ENCODE data around the gene QKI. TPM values are rescaled to one million over a fixed set of nuclear protein-coding genes. Genes with fewer than 3 reads are reported as not detected.
"Not testable (repeated sequence)": the region's sequence is repeated elsewhere in the genome, so short reads cannot be mapped to it uniquely, and the experiment has no call there.

The QKI gene
- total RNA-seq, 1 donor from 2014 or later: 305 TPM

DNA sequence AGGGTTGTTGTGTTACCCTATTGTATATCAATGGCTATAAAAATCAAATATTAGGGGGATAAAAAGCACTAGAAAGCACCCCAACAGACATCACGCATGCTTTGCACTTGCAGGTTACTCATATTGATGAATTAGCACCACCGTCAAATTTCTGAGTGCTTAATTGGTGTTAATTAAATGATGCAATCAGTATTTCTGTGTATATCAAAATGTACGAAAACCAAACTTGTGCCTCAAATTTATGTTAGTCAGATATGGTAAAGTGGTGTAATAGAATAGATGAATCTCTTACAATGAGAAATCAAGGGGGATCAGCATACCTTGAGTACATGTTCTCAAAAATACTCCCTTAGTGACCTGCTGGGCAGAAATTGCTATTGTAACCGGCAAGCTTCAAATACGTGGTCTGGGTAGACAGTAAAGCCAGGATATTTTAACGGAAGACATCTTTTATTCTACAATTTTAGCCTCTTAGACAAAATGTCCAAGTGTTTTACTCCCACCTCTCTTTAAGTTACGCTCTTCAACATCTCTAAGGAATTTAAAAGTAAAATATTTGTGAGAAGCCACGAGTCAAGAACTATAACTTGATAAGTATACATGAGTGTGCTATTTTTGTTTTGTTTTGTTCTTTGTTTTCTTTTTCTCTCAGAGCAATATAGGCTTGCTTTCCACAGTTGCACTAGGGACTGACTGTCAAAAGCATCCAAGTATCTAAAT, 166.0 kb downstream of the QKI start:
- DNase-seq: no peak

DNA sequence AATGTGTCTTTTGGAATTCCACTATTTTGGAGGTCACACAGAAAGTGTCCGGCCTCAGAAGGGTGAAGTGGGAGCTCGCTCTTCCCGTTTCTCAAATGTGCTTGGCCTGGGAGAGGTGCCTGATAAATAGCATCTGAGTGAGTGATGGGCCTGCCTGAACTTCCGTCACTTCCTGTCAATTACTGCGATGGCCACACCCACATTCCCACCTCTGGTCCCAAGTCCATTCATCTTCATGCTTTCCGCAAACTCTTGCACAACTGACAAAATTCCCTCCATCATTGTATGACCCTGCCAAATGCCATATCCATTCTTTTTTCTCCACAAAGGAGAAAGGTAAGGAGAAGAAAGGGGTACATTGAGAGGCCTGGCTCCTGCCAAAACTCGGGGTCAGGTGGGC, 169.0 kb downstream of the QKI start:
- no peak for DNase-seq

DNA sequence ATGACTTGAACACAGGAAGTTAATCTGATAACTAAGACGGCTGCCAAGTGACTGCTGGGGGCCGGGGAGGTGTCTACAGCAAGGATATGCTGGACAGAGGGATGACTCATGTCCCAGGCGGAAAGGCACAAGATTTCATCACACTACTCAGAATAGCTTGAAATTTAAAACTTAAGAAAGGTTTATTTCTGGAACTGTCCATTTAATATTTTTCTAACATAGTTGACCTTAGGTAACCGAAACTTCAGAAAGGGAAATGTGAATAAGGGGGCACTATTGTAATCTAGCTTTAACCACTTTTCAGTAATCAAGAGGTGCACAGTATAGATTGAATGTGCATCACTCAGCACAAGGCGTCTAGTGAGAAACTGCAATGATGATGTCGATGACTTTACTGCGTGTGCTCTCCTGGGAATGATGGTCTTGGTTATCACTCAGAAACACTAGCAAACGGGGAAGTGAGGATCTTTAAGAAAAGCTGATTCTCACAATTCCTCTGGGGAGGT, 171.5 kb downstream of the QKI start:
- no peak for DNase-seq

DNA sequence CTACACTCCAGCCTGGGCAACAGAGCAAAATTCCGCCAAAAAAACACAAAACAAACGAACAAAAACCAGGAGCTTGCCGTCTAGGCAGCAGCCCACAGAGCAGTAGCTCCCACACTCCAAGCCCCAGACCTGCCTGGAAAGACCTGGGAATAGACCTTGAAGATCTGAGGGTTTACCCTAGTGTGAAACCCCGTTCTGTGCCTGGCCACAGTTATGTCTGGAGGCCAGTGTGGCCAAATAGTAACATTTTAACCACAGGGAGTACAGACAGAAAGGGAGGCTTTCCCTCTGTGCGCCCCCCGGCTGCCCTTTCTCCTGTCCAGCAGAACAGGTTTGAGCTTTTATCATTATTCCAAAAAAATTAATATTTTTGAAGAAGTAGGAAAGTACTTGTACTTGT, 172.4 kb downstream of the QKI start:
- no peak for DNase-seq

DNA sequence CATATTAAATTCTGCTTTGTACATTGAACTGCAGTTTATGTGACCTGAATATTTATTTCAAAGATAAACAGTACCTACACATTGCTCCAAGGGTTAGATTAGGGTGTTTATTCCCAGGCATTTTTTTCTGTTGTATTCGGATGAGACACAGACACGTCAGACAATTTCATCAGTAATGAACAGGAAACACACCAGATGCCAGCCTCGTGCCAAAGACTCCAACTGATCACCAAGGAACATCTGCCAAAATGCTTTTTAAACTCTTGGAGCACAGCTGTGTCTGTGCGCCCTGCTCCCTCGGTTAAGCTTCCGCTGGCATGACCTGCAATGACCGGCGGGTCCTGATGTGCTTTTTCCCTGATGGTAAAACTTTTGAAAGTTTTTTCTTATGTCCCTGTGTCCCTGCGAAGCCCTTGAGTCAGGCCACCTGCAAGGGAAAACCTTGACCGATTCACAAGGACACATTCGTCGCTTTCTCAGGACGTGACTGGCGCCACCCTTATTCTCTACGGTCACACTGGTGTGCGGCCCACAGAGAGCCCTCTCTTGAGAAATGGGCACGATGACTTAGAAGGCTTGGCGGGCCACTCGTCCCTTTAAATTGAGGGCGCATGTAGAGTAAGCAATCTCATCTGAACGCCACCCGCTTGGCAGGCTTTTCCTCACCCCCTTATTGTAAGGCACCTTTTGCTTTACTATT, 173.9 kb downstream of the QKI start:
- DNase-seq: no peak

DNA sequence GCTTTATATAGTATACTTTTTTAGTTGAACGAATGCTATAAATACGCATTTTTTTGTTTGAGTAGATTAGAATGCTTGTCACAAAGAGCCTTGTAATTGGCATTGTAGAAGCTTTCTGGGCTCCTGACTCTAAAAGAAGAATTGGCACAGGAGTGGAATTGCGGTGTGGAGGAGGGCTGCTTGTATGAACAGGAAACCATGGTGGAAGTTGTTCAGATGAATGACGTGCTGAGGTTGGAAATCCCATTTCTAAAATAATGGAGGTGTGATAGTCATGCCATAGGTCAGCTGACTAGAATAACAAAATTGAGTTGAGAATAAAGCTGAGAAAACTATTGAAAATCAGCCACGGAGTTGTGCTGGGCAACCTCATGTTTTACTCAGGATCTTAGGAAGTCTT, 174.9 kb downstream of the QKI start:
- DNase-seq: no peak

DNA sequence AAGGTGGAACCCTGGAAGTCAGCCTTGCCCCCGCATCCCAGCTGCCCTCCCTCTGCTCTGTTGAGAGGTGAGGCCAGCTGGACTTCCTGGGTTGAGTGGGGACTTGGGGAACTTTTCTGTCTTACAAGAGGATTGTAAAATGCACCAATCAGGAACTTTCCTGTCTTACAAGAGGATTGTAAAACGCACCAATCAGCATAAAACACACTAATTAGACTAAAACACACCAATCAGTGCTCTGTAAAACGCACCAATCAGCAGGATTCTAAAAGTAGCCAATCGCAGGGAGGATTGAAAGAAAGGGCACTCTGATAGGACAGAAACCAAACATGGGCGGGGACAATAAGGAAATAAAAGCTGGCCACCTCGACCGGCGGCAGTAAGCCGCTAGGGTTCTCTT, 175.6 kb downstream of the QKI start:
- not testable (repeated sequence) for DNase-seq

DNA sequence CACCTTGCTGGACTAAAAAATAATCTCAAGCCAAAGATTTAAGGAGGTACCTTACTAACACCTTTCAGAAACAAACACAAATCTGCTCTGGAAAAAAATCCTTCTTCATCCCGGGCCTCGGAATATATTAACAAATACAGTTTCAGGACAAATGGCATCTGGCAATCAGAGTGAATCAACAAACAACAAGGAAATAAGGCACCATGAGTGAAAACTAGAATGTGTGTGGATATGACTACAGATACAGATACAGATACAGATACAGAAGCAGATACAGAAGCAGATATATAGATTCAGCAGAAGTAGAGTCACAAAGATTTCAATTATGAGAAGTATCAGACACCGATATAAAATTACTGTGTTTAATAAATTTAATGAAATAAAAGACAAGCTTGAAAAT, 178.4 kb downstream of the QKI start:
- no peak for DNase-seq

DNA sequence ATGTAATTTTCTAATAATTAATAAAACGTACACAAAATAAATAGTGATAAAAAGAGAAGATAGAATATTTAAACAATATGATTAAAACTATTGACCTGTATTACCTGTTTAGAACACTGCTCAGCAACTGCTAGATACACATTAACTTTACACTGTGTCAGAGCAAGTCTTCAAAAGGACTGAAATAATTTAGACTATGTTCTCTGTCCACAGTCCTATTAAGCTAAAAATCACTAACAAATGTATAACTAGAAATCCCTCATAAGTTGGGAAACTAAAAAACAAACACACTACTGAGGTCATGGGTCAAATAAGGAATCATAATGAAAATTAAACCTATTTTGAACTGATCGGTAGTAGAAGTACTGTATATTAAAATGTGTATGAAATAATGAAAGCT, 181.7 kb downstream of the QKI start:
- DNase-seq: no peak

DNA sequence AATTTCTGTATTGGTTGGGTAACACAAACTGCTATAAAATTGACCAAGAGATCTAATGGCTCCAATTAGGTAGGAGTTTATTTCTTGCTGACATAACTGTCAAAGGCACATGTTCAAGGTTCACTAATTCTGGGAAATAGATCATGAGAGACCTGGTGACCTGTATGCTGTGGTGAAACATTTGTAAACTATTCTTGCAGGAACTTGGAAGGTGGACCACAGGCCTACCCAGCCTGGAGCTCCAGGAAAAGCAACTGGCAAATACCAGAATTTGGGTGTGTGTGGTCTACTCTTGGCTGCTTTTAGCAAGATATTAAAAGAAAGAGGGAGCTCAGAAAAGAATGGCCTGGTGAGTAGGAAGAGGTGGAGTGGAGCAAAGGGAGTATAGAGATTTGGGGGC, 184.6 kb downstream of the QKI start:
- no peak for DNase-seq

DNA sequence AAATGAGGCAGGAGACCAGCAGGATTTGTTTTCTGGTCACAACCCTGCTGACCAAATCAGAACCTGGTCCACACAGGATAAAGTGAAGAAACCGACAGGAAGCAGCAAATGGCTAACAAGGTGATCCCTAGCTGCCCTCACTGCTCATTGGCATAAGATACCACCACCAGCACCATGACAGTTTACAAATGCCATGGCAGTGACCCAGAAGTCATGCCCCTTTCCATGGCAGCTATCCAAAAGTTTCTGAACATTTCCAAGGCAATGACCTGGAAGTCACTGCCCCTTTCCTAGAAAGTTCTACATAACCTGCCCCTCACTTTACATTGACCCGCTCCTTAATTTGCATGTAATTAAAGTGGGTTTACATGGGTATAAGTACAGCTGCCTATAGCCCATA, 185.2 kb downstream of the QKI start:
- no peak for DNase-seq

DNA sequence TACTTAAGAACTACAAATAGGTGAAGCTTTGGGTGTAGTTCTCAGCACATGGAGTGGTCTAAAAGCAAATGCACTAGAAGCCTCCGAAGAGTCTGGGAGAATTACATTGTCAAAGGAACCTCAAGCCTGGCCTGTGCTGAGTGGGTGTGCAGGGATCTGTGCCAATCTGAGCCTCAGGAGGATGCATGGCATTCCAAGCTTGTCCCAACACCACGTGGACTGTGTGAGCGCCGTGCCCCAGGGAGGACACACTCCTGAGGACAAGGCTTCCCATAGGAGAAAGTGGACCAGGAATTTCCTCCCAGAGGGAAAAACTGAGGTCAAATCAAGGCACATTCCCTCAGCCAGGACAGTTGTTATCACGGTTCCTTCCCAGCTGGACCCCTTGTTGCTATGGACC, 185.8 kb downstream of the QKI start:
- DNase-seq: no peak

DNA sequence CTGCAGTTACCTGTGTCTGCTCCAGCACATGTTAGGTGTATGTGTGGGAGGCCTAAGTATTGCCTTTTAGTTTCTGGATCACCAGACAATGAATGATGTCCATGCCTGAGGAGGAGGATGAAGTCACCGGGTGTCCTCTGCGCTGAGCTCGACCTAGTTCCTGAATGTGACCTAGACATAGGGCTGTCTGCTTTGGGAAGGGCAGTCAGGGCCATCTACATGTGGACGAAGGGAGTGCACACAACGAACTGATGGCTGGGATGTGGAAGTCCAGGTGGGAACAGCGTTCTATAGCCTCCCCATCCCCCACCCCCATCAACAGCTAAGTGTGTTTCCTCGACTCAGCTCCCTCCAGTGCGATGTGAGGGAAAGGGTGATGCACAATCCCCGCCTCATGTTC, 186.3 kb downstream of the QKI start:
- no peak for DNase-seq

DNA sequence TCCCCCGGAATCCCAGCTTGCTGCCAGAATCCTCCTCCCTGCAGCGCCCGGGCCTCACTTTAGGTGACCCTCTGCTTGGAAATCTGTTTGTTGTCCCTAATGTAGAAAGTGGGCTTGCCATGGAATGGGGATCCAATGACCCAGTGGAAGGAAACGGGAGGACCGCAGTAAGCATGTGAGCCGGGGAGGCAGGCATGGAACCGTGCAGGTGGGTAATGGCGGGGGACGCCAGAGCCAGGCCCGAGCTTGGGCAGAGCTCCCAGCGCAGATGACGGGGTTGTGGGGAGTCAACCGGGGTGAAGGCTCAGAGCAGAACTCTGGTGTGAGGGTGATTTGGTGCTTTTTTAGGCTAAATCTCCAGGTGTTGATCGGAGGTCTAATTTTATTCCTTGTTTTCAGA, 188.3 kb downstream of the QKI start:
- DNase-seq: no peak

DNA sequence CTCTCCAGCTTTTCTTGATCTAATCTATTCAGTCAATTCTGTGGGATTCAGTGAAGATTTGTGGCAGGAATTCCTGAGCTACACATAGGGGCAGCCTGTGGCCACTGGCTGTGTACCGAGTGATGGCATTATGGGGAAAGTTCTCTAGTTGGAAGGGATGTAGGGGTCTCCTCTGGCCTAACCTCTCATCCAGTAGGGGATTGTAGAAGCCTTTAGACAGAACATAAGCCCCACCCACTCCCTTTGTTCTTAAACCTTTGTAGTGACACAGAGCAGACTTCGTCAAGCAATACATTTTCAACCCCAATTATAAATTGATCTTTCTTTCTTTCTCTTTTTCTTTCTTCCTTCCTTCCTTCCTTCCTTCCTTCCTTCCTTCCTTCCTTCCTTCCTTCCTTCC, 188.9 kb downstream of the QKI start:
- DNase-seq: no peak

DNA sequence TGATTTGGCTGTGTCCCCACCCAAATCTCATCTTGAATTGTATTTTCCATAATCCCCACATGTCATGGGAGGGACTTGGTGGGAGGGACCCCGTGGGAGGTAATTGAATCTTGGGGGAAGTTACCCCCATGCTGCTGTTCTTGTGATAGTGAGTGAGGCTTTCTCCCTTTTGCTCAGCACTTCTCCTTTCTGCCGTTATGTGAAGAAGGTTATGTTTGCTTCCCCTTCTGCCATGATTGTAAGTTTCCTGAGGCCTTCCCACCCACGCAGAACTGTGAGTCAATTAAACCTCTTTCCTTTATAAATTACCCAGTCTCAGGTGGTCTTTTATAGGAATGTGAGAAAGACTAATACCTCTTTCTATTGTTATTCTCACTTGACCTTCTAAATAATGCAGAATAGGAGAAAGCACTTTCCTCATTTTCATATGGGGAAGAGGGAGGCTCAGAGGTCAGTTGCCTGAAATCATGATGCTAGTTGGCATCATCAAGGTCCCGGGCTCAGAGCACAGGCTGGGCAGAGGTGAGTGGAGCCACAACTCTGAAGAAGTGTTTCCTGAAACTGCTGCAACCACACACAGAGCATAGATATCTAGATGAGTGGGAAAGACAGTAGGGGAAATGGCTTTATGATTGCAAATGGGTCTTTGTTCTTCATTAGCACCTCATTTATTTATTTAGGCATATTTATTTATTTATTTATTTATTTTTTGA, 191.0 kb downstream of the QKI start:
- no peak for DNase-seq

DNA sequence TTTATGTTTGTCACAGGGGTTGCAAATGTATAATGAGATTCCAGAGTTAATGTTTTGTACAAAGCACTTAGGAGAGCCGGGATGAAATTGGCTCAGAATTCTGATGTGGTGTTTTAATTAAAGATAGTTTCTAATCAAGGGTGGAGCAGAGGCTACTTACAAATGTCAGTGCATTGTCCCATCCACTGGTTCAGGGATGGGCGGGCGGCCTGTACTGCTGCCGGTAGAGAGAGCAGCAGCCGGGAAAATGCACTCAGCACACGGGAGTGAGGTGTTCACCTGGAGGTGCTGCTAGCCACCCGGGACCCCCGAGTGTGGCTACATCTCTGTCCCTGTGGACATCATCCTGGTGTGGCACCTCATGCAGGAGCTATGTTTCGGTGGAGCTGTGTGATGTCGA, 193.3 kb downstream of the QKI start:
- no peak for DNase-seq

DNA sequence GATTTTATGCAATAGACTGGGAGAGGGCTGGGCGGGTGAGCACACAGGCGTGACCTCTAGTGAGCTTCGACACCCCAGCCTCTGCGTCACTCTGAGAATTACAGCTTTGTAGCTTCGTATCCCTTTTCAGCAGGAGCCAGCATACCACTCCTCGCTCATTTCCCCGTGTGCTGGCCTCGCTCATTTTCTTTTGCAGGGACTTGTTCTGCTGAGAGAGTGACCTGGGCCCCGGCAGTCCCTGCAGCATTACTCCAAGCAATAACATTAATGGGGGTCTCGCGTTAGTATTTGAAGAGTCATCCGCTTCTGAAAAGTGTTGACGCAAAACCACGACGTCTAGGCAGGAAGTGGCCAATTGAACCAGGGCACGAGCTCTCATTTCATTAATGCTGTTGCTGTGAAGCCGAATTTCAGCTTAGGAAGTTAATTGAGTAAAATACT, 193.7 kb downstream of the QKI start:
- DNase-seq: no peak

DNA sequence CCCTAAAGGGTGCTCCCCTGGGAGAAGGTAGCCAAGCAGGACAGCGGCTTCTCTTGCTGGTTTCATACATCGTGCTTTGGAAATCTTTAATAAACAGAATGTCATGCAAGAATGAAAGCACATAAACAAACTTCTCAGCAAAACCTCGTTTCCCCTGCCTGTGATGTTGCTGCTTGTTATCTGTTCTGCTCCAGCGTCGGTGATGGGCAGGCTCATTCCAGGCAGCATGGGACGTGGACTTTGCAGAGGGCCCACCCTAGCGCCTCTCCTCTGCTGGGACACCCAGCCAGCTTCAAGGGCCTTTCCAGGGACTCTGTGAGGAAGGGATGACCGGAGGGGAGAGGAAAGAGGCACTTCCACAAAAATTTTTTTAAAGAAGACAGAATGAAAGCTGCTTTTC, 197.7 kb downstream of the QKI start:
- no peak for DNase-seq

DNA sequence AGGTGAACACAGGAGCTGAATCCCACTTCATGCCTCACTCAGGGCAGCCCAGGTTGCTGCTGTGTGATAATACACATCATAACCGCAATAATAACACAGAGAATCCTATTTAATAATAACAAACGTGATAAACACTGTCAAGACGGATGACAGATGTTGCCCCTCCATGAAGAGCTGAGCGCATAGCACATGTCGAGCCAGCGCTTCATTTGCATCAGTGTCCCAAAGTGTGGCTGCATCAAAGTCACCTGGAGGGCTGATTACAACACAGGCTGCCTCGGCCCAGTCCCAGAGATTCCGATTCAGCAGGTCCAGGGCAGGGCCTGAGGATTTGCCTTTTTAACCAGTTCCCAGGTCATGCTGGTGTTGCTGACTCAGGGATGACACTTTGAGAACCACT, 198.5 kb downstream of the QKI start:
- no peak for DNase-seq

DNA sequence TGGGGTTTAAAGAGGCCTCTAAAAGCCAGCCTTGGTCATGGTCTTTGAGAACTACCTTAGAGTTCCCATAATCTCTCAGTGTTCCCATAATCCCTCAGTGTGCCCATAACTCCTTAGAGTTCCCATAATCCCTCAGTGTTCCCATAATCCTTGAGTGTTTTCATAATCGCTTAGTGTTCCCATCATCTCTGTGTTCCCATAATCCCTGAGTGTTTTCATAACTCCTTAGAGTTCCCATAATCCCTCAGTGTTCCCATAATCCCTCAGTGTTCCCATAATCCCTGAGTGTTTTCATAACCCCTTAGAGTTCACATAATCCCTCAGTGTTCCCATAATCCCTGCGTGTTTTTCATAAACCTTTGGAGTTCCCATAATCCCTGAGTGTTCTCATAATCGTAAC, 199.2 kb downstream of the QKI start:
- no peak for DNase-seq

DNA sequence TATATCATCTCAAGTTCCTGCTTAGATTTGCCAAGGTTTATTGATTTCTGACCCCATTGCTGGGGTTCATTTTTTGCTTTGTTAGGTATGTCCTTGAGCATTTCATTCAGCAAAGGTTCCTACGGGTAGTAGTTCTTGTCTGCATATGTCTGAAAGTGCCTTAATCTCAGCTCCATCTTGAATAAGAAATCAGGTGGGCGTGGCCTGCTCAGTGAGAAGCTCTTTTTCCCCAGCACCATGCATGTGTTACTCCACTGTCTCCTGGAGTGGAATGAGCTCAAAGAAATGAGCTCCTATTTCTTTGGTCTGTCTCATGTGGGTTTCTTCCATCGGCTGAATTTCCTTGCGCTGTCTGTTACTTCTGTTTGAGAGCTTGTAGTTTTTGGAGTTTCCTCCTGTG, 201.9 kb downstream of the QKI start:
- no peak for DNase-seq

DNA sequence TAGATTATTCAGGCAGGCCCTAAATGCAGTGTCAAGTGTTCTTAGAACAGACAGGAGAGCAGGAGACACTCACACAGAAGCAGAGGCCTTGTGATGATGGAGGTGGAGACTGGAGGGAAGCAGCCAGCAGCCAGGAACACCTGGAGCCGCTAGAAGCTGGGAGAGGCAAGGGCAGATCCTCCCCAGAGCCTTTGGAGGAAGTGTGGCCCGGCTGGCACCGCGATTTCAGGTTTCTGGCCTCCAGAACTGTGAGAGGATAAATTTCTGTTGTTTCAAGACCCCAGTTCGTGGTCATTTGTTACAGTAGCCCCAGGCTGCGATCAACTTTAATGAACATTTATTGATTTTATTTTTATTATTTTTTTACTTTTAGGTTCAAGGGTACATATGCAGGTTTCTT, 203.0 kb downstream of the QKI start:
- DNase-seq: no peak

DNA sequence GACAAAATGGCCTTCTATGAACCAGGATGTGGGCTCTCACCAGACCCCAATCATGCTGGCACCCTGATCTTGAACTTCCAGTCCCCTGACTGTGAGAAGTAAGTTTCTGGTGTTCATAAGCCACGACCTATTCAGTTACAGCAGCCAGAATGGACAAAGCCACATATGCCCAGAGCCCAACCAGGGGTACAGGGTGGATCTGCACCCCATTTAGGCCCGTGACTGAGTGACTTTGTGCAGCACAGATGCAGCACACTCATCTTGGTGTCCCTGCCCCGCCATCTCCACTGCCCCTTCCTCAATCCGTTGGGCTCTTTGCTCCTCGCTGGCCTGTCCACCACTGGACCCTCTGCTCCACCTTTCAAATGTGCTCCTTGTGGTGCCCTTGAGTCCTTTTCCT, 205.6 kb downstream of the QKI start:
- no peak for DNase-seq
